ENCODE data around the gene TAF4B.

TAF4B gene

DNA sequence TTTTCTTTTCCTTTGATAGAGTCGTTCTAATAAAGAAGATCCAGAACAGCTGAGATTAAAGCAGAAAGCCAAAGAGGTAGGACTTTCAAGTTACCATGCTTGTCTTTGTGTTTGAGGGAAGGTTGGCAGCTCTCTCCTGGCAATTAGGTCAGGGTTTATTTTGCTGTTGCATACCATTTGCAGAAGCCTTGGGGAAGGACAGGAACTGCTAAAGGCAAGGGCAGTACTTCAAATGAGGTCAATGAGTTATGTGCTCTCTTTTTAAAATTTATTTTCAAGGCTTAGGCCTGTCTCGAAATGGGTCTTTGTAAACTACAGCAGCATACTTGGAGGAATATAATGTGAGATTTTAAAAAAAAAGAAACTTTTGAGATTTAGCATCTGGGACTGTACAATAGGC lies 108.9 kb downstream of the TAF4B start:
- Histone ChIP-seq H3K4me2 (ENCODE audit: low read length) (no peak overlapping the region), H3K27me3 (ENCODE audit: control insufficient read depth, insufficient read depth, low read length) (no peaks in the 10 kb centered on the region), H3K4me1 (no peaks in the 10 kb centered on the region), H3K36me3 (ENCODE audit: control insufficient read depth, insufficient read depth, low read length) (no peaks in the 10 kb centered on the region), H3K79me2 (no peaks in the 10 kb centered on the region), H3K9ac (no peak overlapping the region), H2AFZ (no peak overlapping the region), H3K9me3 (ENCODE audit: control insufficient read depth, low read length) (no peaks in the 10 kb centered on the region), H3K27ac (no peak overlapping the region), H3K4me3 (ENCODE audit: low read depth, low read length) (no peak overlapping the region)
- TF ChIP-seq, protein P1, sequence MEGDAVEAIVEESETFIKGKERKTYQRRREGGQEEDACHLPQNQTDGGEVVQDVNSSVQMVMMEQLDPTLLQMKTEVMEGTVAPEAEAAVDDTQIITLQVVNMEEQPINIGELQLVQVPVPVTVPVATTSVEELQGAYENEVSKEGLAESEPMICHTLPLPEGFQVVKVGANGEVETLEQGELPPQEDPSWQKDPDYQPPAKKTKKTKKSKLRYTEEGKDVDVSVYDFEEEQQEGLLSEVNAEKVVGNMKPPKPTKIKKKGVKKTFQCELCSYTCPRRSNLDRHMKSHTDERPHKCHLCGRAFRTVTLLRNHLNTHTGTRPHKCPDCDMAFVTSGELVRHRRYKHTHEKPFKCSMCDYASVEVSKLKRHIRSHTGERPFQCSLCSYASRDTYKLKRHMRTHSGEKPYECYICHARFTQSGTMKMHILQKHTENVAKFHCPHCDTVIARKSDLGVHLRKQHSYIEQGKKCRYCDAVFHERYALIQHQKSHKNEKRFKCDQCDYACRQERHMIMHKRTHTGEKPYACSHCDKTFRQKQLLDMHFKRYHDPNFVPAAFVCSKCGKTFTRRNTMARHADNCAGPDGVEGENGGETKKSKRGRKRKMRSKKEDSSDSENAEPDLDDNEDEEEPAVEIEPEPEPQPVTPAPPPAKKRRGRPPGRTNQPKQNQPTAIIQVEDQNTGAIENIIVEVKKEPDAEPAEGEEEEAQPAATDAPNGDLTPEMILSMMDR (IDR thresholded peaks at IDR 0.05), result no peak

DNA sequence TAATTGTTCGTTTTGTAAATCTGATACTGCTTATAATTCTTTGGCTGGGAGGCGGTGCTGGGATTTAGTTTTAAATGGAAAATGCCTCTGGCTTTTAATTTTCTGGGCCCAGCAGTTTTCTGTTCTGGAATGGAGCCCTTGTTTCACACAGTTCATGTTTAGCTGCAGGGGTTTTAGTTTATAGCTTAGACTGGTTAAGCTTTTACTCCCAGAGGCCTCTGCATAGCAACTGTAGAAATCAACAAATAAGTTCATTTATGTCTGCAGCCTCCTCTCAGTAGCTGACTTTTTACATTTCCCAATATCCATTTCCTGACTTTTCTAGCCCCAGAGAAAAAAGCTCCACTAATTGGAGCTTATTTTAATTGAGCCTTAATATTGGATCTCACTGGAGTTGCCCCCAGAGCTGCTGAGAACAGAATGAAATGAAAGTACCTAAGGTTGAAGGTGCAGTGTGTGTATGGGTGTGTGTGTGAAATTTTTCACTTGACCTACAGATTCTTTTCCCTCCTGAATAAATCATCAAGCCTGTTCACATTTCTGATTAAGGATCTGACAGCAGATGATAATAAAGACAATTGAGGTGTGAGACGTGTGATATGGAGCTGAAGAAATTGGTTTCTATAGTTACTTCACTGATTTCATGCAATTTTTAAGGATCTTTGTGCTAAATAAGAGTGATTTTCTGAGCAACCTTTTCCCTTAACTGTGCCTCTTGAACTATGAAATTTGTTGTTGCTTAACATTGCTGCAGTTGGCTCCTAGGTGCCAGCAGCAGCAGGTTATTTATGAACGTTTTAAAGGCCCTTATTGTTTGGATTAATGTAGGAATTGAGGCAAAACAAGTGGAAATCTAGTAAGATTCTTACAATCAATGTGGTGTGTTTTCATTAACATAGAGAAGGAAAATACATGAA lies 109.6 kb downstream of the TAF4B start:
- no peak overlapping the region for H3K4me2 ChIP-seq (ENCODE audit: low read length)
- H3K27ac ChIP-seq, result no peak overlapping the region
- no peak overlapping the region for H3K9ac ChIP-seq

DNA sequence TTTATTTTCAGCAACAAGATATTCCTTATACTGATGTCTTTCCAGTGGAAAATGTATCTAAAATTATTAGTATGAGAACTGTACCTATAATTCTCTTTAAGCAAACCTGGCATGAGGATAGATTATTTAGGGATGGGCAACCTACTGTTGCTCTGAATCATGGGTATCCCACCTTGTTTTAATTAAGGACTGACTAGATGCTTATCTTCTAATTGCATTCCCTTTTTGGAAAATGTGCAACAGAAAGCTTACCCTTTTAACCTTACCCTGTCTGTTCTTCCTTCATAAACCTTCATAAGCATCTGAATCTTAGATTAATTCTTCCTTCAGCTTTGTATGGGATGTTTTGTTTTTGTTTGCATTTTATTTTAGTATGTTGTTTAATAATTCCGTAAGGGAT lies 110.3 kb downstream of the TAF4B start:
- no peaks in the 10 kb centered on the region for H3K9me3 ChIP-seq (ENCODE audit: control insufficient read depth, low read length)
- no peak overlapping the region for H3K4me3 ChIP-seq (ENCODE audit: low read depth, low read length)
- no peak overlapping the region for H3K27ac ChIP-seq
- no peak overlapping the region for H3K9ac ChIP-seq
- H3K27me3 ChIP-seq (ENCODE audit: control insufficient read depth, insufficient read depth, low read length), result no peaks in the 10 kb centered on the region
- no peak overlapping the region for H2AFZ ChIP-seq
- no peak overlapping the region for H3K4me2 ChIP-seq (ENCODE audit: low read length)
- H3K79me2 ChIP-seq, result no peaks in the 10 kb centered on the region
- H3K4me1 ChIP-seq, result no peaks in the 10 kb centered on the region
- no peaks in the 10 kb centered on the region for H3K36me3 ChIP-seq (ENCODE audit: control insufficient read depth, insufficient read depth, low read length)
- TF ChIP-seq, protein P1 (IDR thresholded peaks at IDR 0.05), result no peak

More for the DNA sequence above, 109.6 kb downstream of the TAF4B start:
- no peak overlapping the region for H3K4me3 ChIP-seq (ENCODE audit: low read depth, low read length)
- H3K36me3 ChIP-seq (ENCODE audit: control insufficient read depth, insufficient read depth, low read length), result no peaks in the 10 kb centered on the region
- no peak overlapping the region for H2AFZ ChIP-seq
- H3K27me3 ChIP-seq (ENCODE audit: control insufficient read depth, insufficient read depth, low read length), result no peaks in the 10 kb centered on the region
- H3K4me1 ChIP-seq, result no peaks in the 10 kb centered on the region
- TF ChIP-seq, protein P1 (IDR thresholded peaks at IDR 0.05), result no peak
- no peaks in the 10 kb centered on the region for H3K9me3 ChIP-seq (ENCODE audit: control insufficient read depth, low read length)
- H3K79me2 ChIP-seq, result no peaks in the 10 kb centered on the region

DNA sequence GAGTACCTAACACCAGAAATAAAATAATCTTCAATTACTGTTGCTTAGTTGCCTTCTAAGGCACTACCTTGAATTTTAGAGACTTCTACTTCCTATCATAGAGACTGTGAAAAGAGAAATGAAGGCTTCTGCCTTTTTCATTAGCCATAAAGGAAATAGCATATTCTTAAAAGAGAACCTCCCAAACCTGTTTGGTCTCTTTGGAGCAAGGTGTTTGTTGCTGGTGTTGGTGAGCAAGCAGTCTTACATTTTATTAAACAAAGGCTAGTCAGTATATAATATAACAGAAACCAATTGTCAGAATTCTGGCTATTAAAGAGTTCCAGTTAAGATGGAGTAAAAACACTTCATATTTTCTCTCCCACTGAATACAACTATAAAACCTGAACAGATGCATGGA lies 116.4 kb downstream of the TAF4B start:
- Histone ChIP-seq H3K27ac (no peak overlapping the region), H3K9ac (no peak overlapping the region), H3K79me2 (no peaks in the 10 kb centered on the region), H3K4me3 (ENCODE audit: low read depth, low read length) (no peak overlapping the region), H3K27me3 (ENCODE audit: control insufficient read depth, insufficient read depth, low read length) (no peaks in the 10 kb centered on the region), H3K4me1 (no peaks in the 10 kb centered on the region), H3K9me3 (ENCODE audit: control insufficient read depth, low read length) (no peaks in the 10 kb centered on the region), H2AFZ (no peak overlapping the region), H3K4me2 (ENCODE audit: low read length) (no peak overlapping the region), H3K36me3 (ENCODE audit: control insufficient read depth, insufficient read depth, low read length) (no peaks in the 10 kb centered on the region)
- TF ChIP-seq, protein P1 (IDR thresholded peaks at IDR 0.05), result no peak

DNA sequence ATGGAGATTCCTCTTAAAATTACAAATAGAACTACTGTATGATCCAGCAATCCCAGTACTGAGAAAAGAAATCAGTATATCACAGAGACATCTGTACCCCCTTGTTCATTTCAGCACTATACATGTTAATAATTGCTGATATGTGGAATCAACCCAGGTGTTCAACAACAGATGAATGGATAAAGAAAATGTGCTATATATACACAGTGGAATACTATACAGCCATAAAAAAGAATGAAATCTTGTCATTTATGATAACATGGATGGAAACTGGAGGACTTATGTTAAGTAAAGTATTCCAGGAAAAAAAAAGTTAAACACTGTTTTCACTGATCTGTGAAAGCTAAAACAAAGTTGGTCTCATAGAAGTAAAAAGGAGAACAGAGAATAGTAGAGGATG lies 124.7 kb downstream of the TAF4B start:
- no peak overlapping the region for H3K4me2 ChIP-seq (ENCODE audit: low read length)
- TF ChIP-seq, protein P1 (IDR thresholded peaks at IDR 0.05), result no peak
- no peak overlapping the region for H3K27ac ChIP-seq
- no peak overlapping the region for H3K9ac ChIP-seq
- no peak overlapping the region for H3K4me3 ChIP-seq (ENCODE audit: low read depth, low read length)
- H3K9me3 ChIP-seq (ENCODE audit: control insufficient read depth, low read length), result no peaks in the 10 kb centered on the region
- no peaks in the 10 kb centered on the region for H3K79me2 ChIP-seq
- no peaks in the 10 kb centered on the region for H3K27me3 ChIP-seq (ENCODE audit: control insufficient read depth, insufficient read depth, low read length)
- no peak overlapping the region for H2AFZ ChIP-seq
- no peaks in the 10 kb centered on the region for H3K4me1 ChIP-seq
- H3K36me3 ChIP-seq (ENCODE audit: control insufficient read depth, insufficient read depth, low read length), result no peaks in the 10 kb centered on the region
